Endothelial cell of umbilical vein (primary cell): Measurements from ENCODE around the gene HFE. TPM values are rescaled to one million over a fixed set of nuclear protein-coding genes. Genes with fewer than 3 reads are reported as not detected.

Experiments used
- BruUV-seq: library from RNA; stranded (reverse); fragments of 400-500 nt; replicated peaks from 2 replicates; lab custom pipeline; 2021; lab: Mats Ljungman, UMichigan
- CTCF ChIA-PET: fragments of 300-600, 350-600 bp; sonication (Branson Sonifier 250); formaldehyde crosslinking; loops from one replicate; lab custom pipeline; 2021; ENCODE audit warnings: antibody characterized with exemption, inconsistent platforms; lab: Charles Lee
- POLR2A ChIA-PET: fragments of 300-600, 350-600 bp; sonication (Branson Sonifier 250); formaldehyde crosslinking; loops from one replicate; lab custom pipeline; 2021; ENCODE audit warnings: antibody characterized with exemption, inconsistent platforms; lab: Charles Lee
- DNase-seq: peaks from one replicate; pipeline ENCODE4 v3.0.0-alpha.2; 2011; ENCODE audit warnings: low read depth, low spot score
- FAIRE-seq: peaks from 2 replicates; lab custom pipeline; 2011; peaks lifted over from hg19 to GRCh38; lab: Jason Lieb, UNC
- H2AFZ ChIP-seq: 2 replicates; pipeline ENCODE4 v1.6.0; 2012; ENCODE audit warnings: low read depth, low read length, control low read depth, inconsistent platforms
- H3K27ac ChIP-seq: 2 replicates; pipeline ENCODE4 v1.5.1; 2011; ENCODE audit warnings: low read depth, mild to moderate bottlenecking, control low read depth, low read length, moderate library complexity; ENCODE audit not compliant: insufficient read depth
- H3K27me3 ChIP-seq, 2 experiments: 2 replicates each; pipeline versions ENCODE4 v1.6.0 to v1.6.1; 2011; ENCODE audit warnings: low read length in 2 of 2, mixed read lengths in 1 of 2; ENCODE audit not compliant: control insufficient read depth in 2 of 2, insufficient read depth in 2 of 2
- H3K36me3 ChIP-seq, 2 experiments: 2 replicates in 1 of 2; 3 replicates in 1 of 2; pipeline ENCODE4 v1.5.1; 2011; ENCODE audit warnings: low read length in 2 of 2, mild to moderate bottlenecking in 1 of 2, moderate library complexity in 1 of 2; ENCODE audit not compliant: control insufficient read depth in 2 of 2, insufficient read depth in 2 of 2; ENCODE audit errors: extremely low read depth in 1 of 2
- H3K4me1 ChIP-seq: 3 replicates; pipeline ENCODE4 v1.5.1; 2011; ENCODE audit warnings: mild to moderate bottlenecking, low read length; ENCODE audit not compliant: control insufficient read depth, insufficient read depth; ENCODE audit errors: extremely low read depth
- H3K4me2 ChIP-seq: 2 replicates; pipeline ENCODE4 v1.6.1; 2011; ENCODE audit warnings: low read length, control low read depth, mixed read lengths; ENCODE audit not compliant: insufficient read depth
- H3K4me3 ChIP-seq, 3 experiments: fragments of 200-600 bp in 1 of 3; sonication (generic), shearing (Covaris generic) in 1 of 3; replicated peaks in 1 of 3; 2 replicates each; pipeline ENCODE4 v1.5.1; 2011 to 2016; ENCODE audit warnings: control low read depth in 3 of 3, low read length in 3 of 3, mild to moderate bottlenecking in 2 of 3, inconsistent platforms in 1 of 3, low read depth in 1 of 3, moderate library complexity in 1 of 3; ENCODE audit not compliant: insufficient read depth in 1 of 3
- H3K79me2 ChIP-seq: 2 replicates; pipeline ENCODE4 v1.6.0; 2012; ENCODE audit warnings: low read length, inconsistent platforms; ENCODE audit not compliant: control insufficient read depth, insufficient read depth
- H3K9ac ChIP-seq: replicated peaks from 2 replicates; pipeline ENCODE3; 2011; ENCODE audit warnings: low read length, control low read depth; ENCODE audit not compliant: insufficient read depth; ENCODE audit errors: extremely low read depth
- H3K9me1 ChIP-seq: replicated peaks from 3 replicates; pipeline ENCODE4 v1.6.0; 2011; ENCODE audit warnings: mild to moderate bottlenecking, low read length; ENCODE audit not compliant: control insufficient read depth, insufficient read depth; ENCODE audit errors: extremely low read depth
- H3K9me3 ChIP-seq: replicated peaks from 2 replicates; pipeline ENCODE4 v1.5.1; 2012; ENCODE audit warnings: low read length, inconsistent platforms; ENCODE audit not compliant: control insufficient read depth, insufficient read depth
- H4K20me1 ChIP-seq: replicated peaks from 2 replicates; pipeline ENCODE3; 2011; ENCODE audit warnings: mild to moderate bottlenecking, low read length; ENCODE audit not compliant: control insufficient read depth, insufficient read depth; ENCODE audit errors: extremely low read depth
- EZH2 ChIP-seq: IDR thresholded peaks from 2 replicates; pipeline ENCODE4 v1.6.1; 2012; ENCODE audit warnings: borderline replicate concordance, low read depth, mild to moderate bottlenecking, moderate library complexity, low read length, inconsistent platforms; ENCODE audit not compliant: severe bottlenecking
- FOS ChIP-seq: IDR thresholded peaks from 2 replicates; pipeline ENCODE4 v1.6.1; 2011; ENCODE audit warnings: mild to moderate bottlenecking, low read length, moderate library complexity, borderline replicate concordance; ENCODE audit not compliant: insufficient read depth
- GATA2 ChIP-seq: IDR thresholded peaks from 2 replicates; pipeline ENCODE4 v1.7.0; 2011; ENCODE audit warnings: low read depth, mild to moderate bottlenecking, moderate library complexity, mixed read lengths, low read length; ENCODE audit not compliant: insufficient read length, insufficient read depth
- JUN ChIP-seq: IDR thresholded peaks from 2 replicates; pipeline ENCODE4 v1.6.1; 2011; ENCODE audit warnings: borderline replicate concordance, low read depth; ENCODE audit not compliant: insufficient read length, insufficient read depth
- MYC ChIP-seq: IDR thresholded peaks from one replicate; pipeline ENCODE4 v1.6.1; 2011; ENCODE audit warnings: mild to moderate bottlenecking, low read depth, low read length
- POLR2A ChIP-seq: IDR thresholded peaks from 2 replicates; pipeline ENCODE4 v1.6.1; 2012; ENCODE audit warnings: low read depth, mild to moderate bottlenecking, control low read depth, low read length
- POLR2AphosphoS5 ChIP-seq: IDR thresholded peaks from 2 replicates; pipeline ENCODE4 v1.6.1; 2012; ENCODE audit warnings: low read depth, mild to moderate bottlenecking, control low read depth, low read length, moderate library complexity; ENCODE audit not compliant: insufficient read depth
- dilution Hi-C: fragments of 300-500 bp; cut with MboI; formaldehyde crosslinking; loops from one replicate; pipeline ENCODE4 v1.15.0; 2019; ENCODE audit warnings: low sequenced_read_pairs; ENCODE audit not compliant: extremely low pct_ligation_motif_present
- intact Hi-C: fragments of 100-400 bp; cut with micrococcal nuclease; formaldehyde crosslinking; loops from one replicate; pipeline ENCODE4 v1.10.0; 2022
- polyA plus RNA-seq, 4 experiments: library from polyadenylated mRNA; depleted of rRNA in 3 of 4; stranded (reverse) in 3 of 4; unstranded in 1 of 4; fragments of >200 nt; gene quantifications; 2 replicates each; pipeline versions ENCODE4 v1.2.1 to v1.2.3, GENCODE V29; 2011 to 2012; ENCODE audit warnings: missing spikeins in 1 of 4
- total RNA-seq: library from RNA; stranded (reverse); gene quantifications from 2 replicates; pipeline ENCODE4 v1.2.3, GENCODE V29; 2021
- TF ChIP-seq, protein P1 (sequence below), 2 donors: IDR thresholded peaks; 1 replicate in 1 of 2; 2 replicates in 1 of 2; pipeline ENCODE4 v1.5.1; 2011; ENCODE audit warnings: low read length in 2 of 2, mild to moderate bottlenecking in 2 of 2, moderate library complexity in 2 of 2, control low read depth in 1 of 2, inconsistent platforms in 1 of 2, low read depth in 1 of 2; ENCODE audit not compliant: insufficient read depth in 1 of 2; ENCODE audit errors: extremely low read depth in 1 of 2
- TF ChIP-seq, protein P2 (sequence below): IDR thresholded peaks from 2 replicates; pipeline ENCODE4 v1.6.1; 2011; ENCODE audit not compliant: insufficient read depth, insufficient read length

HFE gene
- total and polyA plus RNA-seq, 2 donors (not counting 3 experiments of a cell fraction or from before 2014, with no cell fraction given): 6.3 to 8.1 TPM

DNA sequence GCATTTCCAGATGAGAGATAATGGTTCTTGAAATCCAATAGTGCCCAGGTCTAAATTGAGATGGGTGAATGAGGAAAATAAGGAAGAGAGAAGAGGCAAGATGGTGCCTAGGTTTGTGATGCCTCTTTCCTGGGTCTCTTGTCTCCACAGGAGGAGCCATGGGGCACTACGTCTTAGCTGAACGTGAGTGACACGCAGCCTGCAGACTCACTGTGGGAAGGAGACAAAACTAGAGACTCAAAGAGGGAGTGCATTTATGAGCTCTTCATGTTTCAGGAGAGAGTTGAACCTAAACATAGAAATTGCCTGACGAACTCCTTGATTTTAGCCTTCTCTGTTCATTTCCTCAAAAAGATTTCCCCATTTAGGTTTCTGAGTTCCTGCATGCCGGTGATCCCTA is 6.8 kb downstream of the HFE start:
- Histone ChIP-seq H3K27ac (no peak overlapping the region), H3K9me3 (no peaks in the 10 kb centered on the region), H4K20me1 (no peaks in the 10 kb centered on the region), H3K4me3 (no peak overlapping the region), H2AFZ (no peak overlapping the region), H3K9me1 (no peaks in the 10 kb centered on the region), H3K36me3 (no peaks in the 10 kb centered on the region), H3K79me2 (no peaks in the 10 kb centered on the region), H3K4me1 (no peaks in the 10 kb centered on the region), H3K27me3 (peaks cover 0 to 4% of the 10 kb centered on the region in 2 experiments), H3K4me2 (no peak overlapping the region), H3K9ac (no peak overlapping the region)
- TF ChIP-seq, protein P1, sequence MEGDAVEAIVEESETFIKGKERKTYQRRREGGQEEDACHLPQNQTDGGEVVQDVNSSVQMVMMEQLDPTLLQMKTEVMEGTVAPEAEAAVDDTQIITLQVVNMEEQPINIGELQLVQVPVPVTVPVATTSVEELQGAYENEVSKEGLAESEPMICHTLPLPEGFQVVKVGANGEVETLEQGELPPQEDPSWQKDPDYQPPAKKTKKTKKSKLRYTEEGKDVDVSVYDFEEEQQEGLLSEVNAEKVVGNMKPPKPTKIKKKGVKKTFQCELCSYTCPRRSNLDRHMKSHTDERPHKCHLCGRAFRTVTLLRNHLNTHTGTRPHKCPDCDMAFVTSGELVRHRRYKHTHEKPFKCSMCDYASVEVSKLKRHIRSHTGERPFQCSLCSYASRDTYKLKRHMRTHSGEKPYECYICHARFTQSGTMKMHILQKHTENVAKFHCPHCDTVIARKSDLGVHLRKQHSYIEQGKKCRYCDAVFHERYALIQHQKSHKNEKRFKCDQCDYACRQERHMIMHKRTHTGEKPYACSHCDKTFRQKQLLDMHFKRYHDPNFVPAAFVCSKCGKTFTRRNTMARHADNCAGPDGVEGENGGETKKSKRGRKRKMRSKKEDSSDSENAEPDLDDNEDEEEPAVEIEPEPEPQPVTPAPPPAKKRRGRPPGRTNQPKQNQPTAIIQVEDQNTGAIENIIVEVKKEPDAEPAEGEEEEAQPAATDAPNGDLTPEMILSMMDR (IDR thresholded peaks at IDR 0.05; ENCODE audit: extremely low read depth in 1 of 2, insufficient read depth in 1 of 2, low read depth in 1 of 2, low read length in 2 of 2): no peak
- TF ChIP-seq GATA2: no peak
- TF ChIP-seq, protein P2, sequence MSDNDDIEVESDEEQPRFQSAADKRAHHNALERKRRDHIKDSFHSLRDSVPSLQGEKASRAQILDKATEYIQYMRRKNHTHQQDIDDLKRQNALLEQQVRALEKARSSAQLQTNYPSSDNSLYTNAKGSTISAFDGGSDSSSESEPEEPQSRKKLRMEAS: no peak
- TF ChIP-seq EZH2: no peak
- no peak for TF ChIP-seq FOS
- no peak for TF ChIP-seq POLR2AphosphoS5
- TF ChIP-seq POLR2A: no peak
- TF ChIP-seq MYC: no peak
- no peak for TF ChIP-seq JUN
- ChIA-PET POLR2A (no interaction called here), CTCF (interaction anchor here (1.4 to 9.0 kb wide), 2 partner anchors 10 to 29 kb away, joined by 5 to 202 read pairs; a partner anchor contains a TSS)
- dilution Hi-C loops: no loop called here
- BruUV-seq: no TSS peak
- intact Hi-C loops: no loop called here
- no peak for FAIRE-seq
- no peak for DNase-seq
